Left lung (tissue), 10 donors: ENCODE results near the gene F2. TPM values are rescaled to one million over a fixed set of nuclear protein-coding genes. Genes with fewer than 3 reads are reported as not detected.
A peak's percentile ranks its signal among the peaks of the same experiment; 100 is the strongest.

Source experiments
- ATAC-seq: fragments of 200-7000 bp; cut with Tn5 transposase; one replicate; pipeline ENCODE4 v1.9.1; 2020; ENCODE audit warnings: moderate library complexity
- DNase-seq, 4 donors: peaks; one replicate each; pipeline ENCODE4 v3.0.0-alpha.2; 2013 to 2020
- H3K27ac ChIP-seq, 2 donors: fragments of 200-600 bp; sonication (generic) in 1 of 2; one replicate each; pipeline versions ENCODE4 v1.5.0 to v1.8.0; 2020 to 2021
- H3K27me3 ChIP-seq, 2 donors: fragments of 200-600 bp; sonication (generic) in 1 of 2; one replicate each; pipeline versions ENCODE4 v1.5.0 to v1.8.0; 2020 to 2021
- H3K36me3 ChIP-seq, 2 donors: fragments of 200-600 bp; sonication (generic) in 1 of 2; one replicate each; pipeline versions ENCODE4 v1.5.0 to v1.8.0; 2020 to 2021
- H3K4me1 ChIP-seq, 2 donors: fragments of 200-600 bp; one replicate each; pipeline ENCODE4 v1.8.0; 2021
- H3K4me3 ChIP-seq, 2 donors: fragments of 200-600 bp; sonication (generic) in 1 of 2; one replicate each; pipeline versions ENCODE4 v1.5.0 to v1.8.0; 2020 to 2021; ENCODE audit warnings: mild to moderate bottlenecking in 1 of 2
- H3K9me3 ChIP-seq, 2 donors: fragments of 200-600 bp; sonication (generic) in 1 of 2; one replicate each; pipeline versions ENCODE4 v1.5.0 to v1.8.0; 2020 to 2021
- CTCF ChIP-seq, 2 donors: fragments of 200-600 bp; sonication (generic) in 1 of 2; IDR thresholded peaks; one replicate each; pipeline versions ENCODE4 v1.5.0 to v1.8.0; 2021; ENCODE audit warnings: antibody characterized with exemption in 2 of 2
- intact Hi-C, 2 donors: fragments of 100-400 bp; cut with DNase I; formaldehyde crosslinking; loops; one replicate each; pipeline versions ENCODE4 v1.11.2 to v1.14.2; 2022
- polyA plus RNA-seq, 6 donors: library from polyadenylated mRNA; unstranded; fragments of 120-200 nt; gene quantifications; one replicate each; pipeline ENCODE4 v1.2.1, GENCODE V29; 2013; ENCODE audit not compliant: insufficient read length in 6 of 6
- total RNA-seq, 2 donors: library from RNA; stranded (reverse); fragmentation: NEBNext Ultra II Directional; extraction: Animal tissue kit (Norgen Biotek cat#: 25700); gene quantifications; one replicate each; pipeline ENCODE4 v1.2.1, GENCODE V29; 2021
- donor health status: DM: no; HTN: yes; CAD: no.
- donor health status: DM: no; HTN: no; CAD: no.

F2 gene
- total and polyA plus RNA-seq, 8 donors: 0.17 to 0.56 (median 0.42) TPM; not detected in 5

DNA sequence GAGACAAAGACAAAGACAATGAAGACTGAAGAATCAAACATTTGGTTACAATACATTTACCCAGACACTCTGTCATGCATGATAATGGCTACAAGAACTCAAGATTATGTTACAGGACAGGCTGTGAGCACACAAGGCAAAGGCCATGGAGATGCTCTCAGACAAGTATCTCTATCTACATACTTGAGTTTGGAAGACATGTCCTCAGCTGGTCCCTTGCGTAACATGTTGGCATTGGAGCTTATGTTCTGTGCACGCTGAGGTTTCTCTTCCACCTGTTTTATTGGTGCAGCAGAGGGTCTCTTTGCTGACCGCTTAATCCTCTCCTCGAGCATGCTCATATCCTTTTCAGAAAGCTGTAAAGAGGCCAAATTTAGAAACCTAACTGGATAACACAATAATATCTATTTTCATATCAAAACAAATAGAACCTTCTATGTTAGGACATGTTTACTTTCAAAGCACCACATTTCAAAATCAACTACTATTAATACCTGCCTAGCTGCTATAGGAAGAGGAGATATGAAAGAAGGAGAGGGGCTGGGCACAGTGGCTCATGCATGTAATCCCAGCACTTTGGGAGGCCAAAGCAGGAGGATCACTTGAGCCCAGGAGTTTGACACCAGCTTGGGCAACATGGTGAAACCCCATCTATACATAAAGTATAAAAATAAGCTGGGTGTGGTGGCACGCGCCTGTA, 41.6 kb downstream of the F2 start:
- no peak for DNase-seq
- no peaks in the 10 kb centered on the region for H3K4me1 ChIP-seq
- H3K36me3 ChIP-seq: peaks cover 0 to 97% of the 10 kb centered on the region in 2 donors
- TF ChIP-seq CTCF (IDR thresholded peaks at IDR 0.05): no peak
- no peak overlapping the region for H3K27ac ChIP-seq
- intact Hi-C loops: no loop called here
- H3K27me3 ChIP-seq: no peaks in the 10 kb centered on the region
- no peak for ATAC-seq
- H3K4me3 ChIP-seq: no peak overlapping the region
- H3K9me3 ChIP-seq: no peaks in the 10 kb centered on the region

GRCh38 chr11:46761807-46762206, 42.8 kb downstream of the F2 start:
- Histone ChIP-seq H3K4me3 (no peak overlapping the region), H3K27me3 (no peaks in the 10 kb centered on the region), H3K4me1 (no peaks in the 10 kb centered on the region), H3K27ac (no peak overlapping the region), H3K36me3 (peaks cover 0 to 94% of the 10 kb centered on the region in 2 donors), H3K9me3 (no peaks in the 10 kb centered on the region)
- TF ChIP-seq CTCF (IDR thresholded peaks at IDR 0.05): no peak
- ATAC-seq (no peak), DNase-seq (no peak)
- intact Hi-C loops: no loop called here

GRCh38 chr11:46762248-46762647, 43.2 kb downstream of the F2 start:
- Histone ChIP-seq H3K9me3 (no peaks in the 10 kb centered on the region), H3K27me3 (no peaks in the 10 kb centered on the region), H3K36me3 (peaks cover 0 to 94% of the 10 kb centered on the region in 2 donors), H3K27ac (no peak overlapping the region), H3K4me1 (no peaks in the 10 kb centered on the region), H3K4me3 (no peak overlapping the region)
- DNase-seq (no peak), ATAC-seq (no peak)
- no peak for TF ChIP-seq CTCF (IDR thresholded peaks at IDR 0.05)
- intact Hi-C loops: no loop called here

DNA sequence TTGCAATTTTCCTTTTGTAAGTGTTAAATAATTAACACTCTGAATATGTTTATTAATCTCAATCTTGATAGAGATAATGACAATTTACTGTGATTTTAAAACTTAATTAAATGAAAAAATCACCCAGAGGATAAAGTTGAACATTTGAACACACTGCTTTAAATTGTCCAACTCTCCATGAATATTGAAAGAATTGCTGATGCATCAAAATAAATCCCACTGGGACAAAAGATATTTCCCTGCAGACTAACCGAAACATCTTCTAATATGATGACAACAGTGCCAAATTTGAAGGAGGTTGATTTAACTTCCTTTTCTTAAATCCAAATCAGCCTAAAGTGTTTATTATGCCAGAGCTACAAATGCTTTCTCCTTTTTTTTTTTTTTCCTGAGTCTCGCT, 47.6 kb downstream of the F2 start:
- no peaks in the 10 kb centered on the region for H3K4me1 ChIP-seq
- TF ChIP-seq CTCF (IDR thresholded peaks at IDR 0.05): no peak
- no peak for DNase-seq
- H3K4me3 ChIP-seq: no peak overlapping the region
- no peak for ATAC-seq
- no peaks in the 10 kb centered on the region for H3K9me3 ChIP-seq
- H3K27me3 ChIP-seq: no peaks in the 10 kb centered on the region
- intact Hi-C loops: no loop called here
- H3K36me3 ChIP-seq: peaks cover 0 to 94% of the 10 kb centered on the region in 2 donors
- H3K27ac ChIP-seq: no peak overlapping the region

- Histone ChIP-seq H3K36me3 (peaks cover 0 to 90% of the 10 kb centered on the region in 2 donors), H3K27ac (no peak overlapping the region), H3K27me3 (no peaks in the 10 kb centered on the region), H3K4me1 (no peaks in the 10 kb centered on the region), H3K4me3 (no peak overlapping the region), H3K9me3 (no peaks in the 10 kb centered on the region)
- DNase-seq (no peak), ATAC-seq (peak; percentile 83)
- TF ChIP-seq CTCF (IDR thresholded peaks at IDR 0.05): no peak
- intact Hi-C loops: no loop called here
Measured at GRCh38 chr11:46769636-46770221, 50.7 kb downstream of the F2 start.
